A549 (cell line): ENCODE measurements around the gene ZFY. TPM values are rescaled to one million over a fixed set of nuclear protein-coding genes. Genes with fewer than 3 reads are reported as not detected.

ENCODE experiments used
- ATAC-seq, 2 experiments: fragments of 200-7000 bp in 1 of 2; fragments of >200 bp in 1 of 2; cut with Nextera tagmentation in 1 of 2; cut with Tn5 transposase in 1 of 2; 3 replicates each; pipeline versions ENCODE4 v1.8.0 to v1.9.1; 2018 to 2020; ENCODE audit warnings: mild to moderate bottlenecking in 1 of 2, moderate library complexity in 1 of 2
- CTCF ChIA-PET: fragments of 300-600 bp; sonication (Branson Sonifier 250); formaldehyde crosslinking; extraction: SDS; loops from one replicate; lab custom pipeline; 2021; ENCODE audit warnings: antibody characterized with exemption, inconsistent platforms; lab: Yijun Ruan, JAX
- POLR2A ChIA-PET: fragments of 350-600 bp; formaldehyde crosslinking; extraction: SDS; loops from one replicate; lab custom pipeline; 2021; ENCODE audit warnings: antibody characterized with exemption, inconsistent platforms; lab: Yijun Ruan, JAX
- DNase-seq, 2 experiments: peaks; one replicate each; pipeline versions ENCODE4 v3.0.0 to v3.0.0-alpha.2; 2011 to 2016; ENCODE audit warnings: low read depth in 1 of 2, low spot score in 1 of 2
- FAIRE-seq: peaks from 2 replicates; lab custom pipeline; 2011; peaks lifted over from hg19 to GRCh38; lab: Jason Lieb, UNC
- H3K27ac ChIP-seq, 2 experiments: fragments of >200 bp; sonication (Bioruptor Twin); formaldehyde crosslinking; 3 replicates each; pipeline ENCODE4 v1.5.1; 2016 to 2017
- H3K4me1 ChIP-seq: fragments of >200 bp; sonication (Bioruptor Twin); formaldehyde crosslinking; 3 replicates; pipeline ENCODE4 v1.6.1; 2016
- H3K4me2 ChIP-seq: fragments of >200 bp; sonication (Bioruptor Twin); formaldehyde crosslinking; 3 replicates; pipeline ENCODE4 v1.6.1; 2016
- H3K4me3 ChIP-seq: fragments of >200 bp; sonication (Bioruptor Twin); formaldehyde crosslinking; 3 replicates; pipeline ENCODE4 v1.5.1; 2016
- H3K9me3 ChIP-seq: fragments of >200 bp; sonication (Bioruptor Twin); formaldehyde crosslinking; 3 replicates; pipeline ENCODE4 v1.6.1; 2016
- CBX8 ChIP-seq: fragments of 200-600 bp; sonication (generic); IDR thresholded peaks from 2 replicates; pipeline ENCODE4 v1.6.1; 2016
- FOSB ChIP-seq: fragments of 250-450 bp; sonication (Bioruptor Pico); IDR thresholded peaks from 2 replicates; pipeline ENCODE4 v1.5.0; 2020; ENCODE audit warnings: mild to moderate bottlenecking, moderate library complexity
- FOSL2 ChIP-seq, 2 experiments: fragments of 450-650 bp in 1 of 2; fragments of >200 bp in 1 of 2; sonication (Bioruptor Twin) in 1 of 2; formaldehyde crosslinking; IDR thresholded peaks; 2 replicates each; pipeline versions ENCODE4 v1.5.0 to v1.6.1; 2016 to 2020; ENCODE audit warnings: mild to moderate bottlenecking in 1 of 2, moderate library complexity in 1 of 2
- GATA3 ChIP-seq: IDR thresholded peaks from 2 replicates; pipeline ENCODE4 v1.6.1; 2012; ENCODE audit warnings: borderline replicate concordance
- HOXA7 ChIP-seq: fragments of 250-450 bp; sonication (Bioruptor Pico); IDR thresholded peaks from 2 replicates; pipeline ENCODE4 v1.5.0; 2020; ENCODE audit warnings: mild to moderate bottlenecking, moderate library complexity
- HOXB5 ChIP-seq: fragments of 250-450 bp; sonication (Bioruptor Pico); IDR thresholded peaks from 2 replicates; pipeline ENCODE4 v1.5.0; 2020; ENCODE audit warnings: mild to moderate bottlenecking, moderate library complexity
- KDM1A ChIP-seq: fragments of 200-600 bp; sonication (generic); IDR thresholded peaks from 2 replicates; pipeline ENCODE4 v1.6.1; 2016; ENCODE audit warnings: low read depth, mild to moderate bottlenecking
- KDM5A ChIP-seq: fragments of 200-600 bp; sonication (generic); IDR thresholded peaks from 2 replicates; pipeline ENCODE4 v1.6.1; 2016; ENCODE audit warnings: antibody characterized with exemption, mild to moderate bottlenecking
- MAZ ChIP-seq: fragments of 150-350 bp; IDR thresholded peaks from 2 replicates; pipeline ENCODE4 v1.6.1; 2014; ENCODE audit warnings: antibody characterized with exemption, low read depth, low read length, borderline replicate concordance
- POLR2A ChIP-seq: IDR thresholded peaks from 2 replicates; pipeline ENCODE4 v1.6.1; 2012; ENCODE audit warnings: mild to moderate bottlenecking, low read length
- RCOR1 ChIP-seq: fragments of 150-350 bp; IDR thresholded peaks from 2 replicates; pipeline ENCODE4 v1.6.1; 2014; ENCODE audit warnings: antibody characterized with exemption, low read length, low read depth
- SREBF2 ChIP-seq: fragments of 450-650 bp; IDR thresholded peaks from 2 replicates; pipeline ENCODE4 v1.6.1; 2014; ENCODE audit warnings: mild to moderate bottlenecking, moderate library complexity
- TFCP2L1 ChIP-seq: fragments of 250-450 bp; sonication (Bioruptor Pico); IDR thresholded peaks from 2 replicates; pipeline ENCODE4 v1.5.0; 2021; ENCODE audit warnings: mild to moderate bottlenecking
- WGBS: methylation state at CpG from one replicate; pipeline ENCODE4 v1.1.6; 2017; ENCODE audit errors: missing lambda C conversion rate; 5-methylcytosine and 5-hydroxymethylcytosine counted together
- polyA plus RNA-seq, 4 experiments: library from polyadenylated mRNA; depleted of rRNA in 3 of 4; stranded (reverse); fragments of >200 nt; fragmentation: RNase III in 1 of 4; extraction: RNeasy Plus Mini Kit Qiagen cat#74134 plus additional on column Dnase treatment in 1 of 4; gene quantifications; 2 replicates in 3 of 4; 3 replicates in 1 of 4; pipeline ENCODE4 v1.2.3, GENCODE V29; 2011 to 2017
- TF ChIP-seq, protein P1 (sequence below): fragments of 250-450 bp; sonication (Bioruptor Pico); IDR thresholded peaks from 2 replicates; pipeline ENCODE4 v1.5.0; 2020; ENCODE audit warnings: low read depth, mild to moderate bottlenecking, moderate library complexity
- TF ChIP-seq, protein P2 (sequence below): fragments of >200 bp; sonication (Bioruptor Twin); formaldehyde crosslinking; IDR thresholded peaks from 3 replicates; pipeline ENCODE4 v1.6.1; 2016
- TF ChIP-seq, protein P3 (sequence below): IDR thresholded peaks from 2 replicates; pipeline ENCODE4 v1.6.1; 2012
- TF ChIP-seq, protein P4 (sequence below): IDR thresholded peaks from 2 replicates; pipeline ENCODE4 v1.6.1; 2012
- TF ChIP-seq, protein P5 (sequence below): fragments of >200 bp; sonication (Bioruptor Twin); formaldehyde crosslinking; IDR thresholded peaks from 2 replicates; pipeline ENCODE4 v1.6.1; 2016

Gene ZFY
- polyA plus RNA-seq, 2 of the 4 experiments (the other 2 are of a cell fraction), result 3.0 to 11.3 TPM

DNA sequence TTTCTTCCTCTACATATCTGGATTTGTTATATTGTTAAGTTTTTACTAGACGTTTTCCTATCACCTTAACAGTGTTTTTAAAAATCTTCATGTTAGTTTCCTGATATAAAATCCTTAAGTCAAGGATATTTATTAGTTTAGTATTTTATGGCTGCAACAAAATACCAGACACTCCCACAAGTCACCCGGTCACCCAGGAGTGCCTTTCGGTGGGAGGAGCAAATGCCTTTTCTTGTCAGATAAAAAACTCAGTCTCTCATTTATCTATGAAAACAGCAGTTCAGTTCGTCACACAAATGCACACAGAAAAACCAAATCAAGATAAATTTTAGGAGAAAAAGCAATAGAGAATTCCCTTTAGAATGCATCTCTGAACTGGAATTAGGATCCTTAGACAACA lies 77.0 kb downstream of the ZFY start:
- Histone ChIP-seq H3K27ac (no peak overlapping the region), H3K9me3 (no peaks in the 10 kb centered on the region), H3K4me2 (no peak overlapping the region), H3K4me1 (no peaks in the 10 kb centered on the region), H3K4me3 (no peak overlapping the region)
- ATAC-seq (no peak), FAIRE-seq (no peak), DNase-seq (no peak)
- WGBS, result 54% methylated on average over 4 of the region's 4 CpGs
- ChIA-PET POLR2A (no interaction called here), CTCF (no interaction called here)
- TF ChIP-seq HOXA7 (no peak), RCOR1 (no peak), TFCP2L1 (CRISPR knock-in tag) (no peak), SREBF2 (no peak), FOSL2 (IDR thresholded peaks at IDR 0.05) (no peak), FOSL2 (CRISPR knock-in tag; IDR thresholded peaks at IDR 0.05) (no peak), HOXB5 (no peak), FOSB (CRISPR knock-in tag) (no peak), KDM5A (no peak)
- TF ChIP-seq, protein P1, sequence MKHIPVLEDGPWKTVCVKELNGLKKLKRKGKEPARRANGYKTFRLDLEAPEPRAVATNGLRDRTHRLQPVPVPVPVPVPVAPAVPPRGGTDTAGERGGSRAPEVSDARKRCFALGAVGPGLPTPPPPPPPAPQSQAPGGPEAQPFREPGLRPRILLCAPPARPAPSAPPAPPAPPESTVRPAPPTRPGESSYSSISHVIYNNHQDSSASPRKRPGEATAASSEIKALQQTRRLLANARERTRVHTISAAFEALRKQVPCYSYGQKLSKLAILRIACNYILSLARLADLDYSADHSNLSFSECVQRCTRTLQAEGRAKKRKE (CRISPR knock-in tag), result no peak
- TF ChIP-seq, protein P2, sequence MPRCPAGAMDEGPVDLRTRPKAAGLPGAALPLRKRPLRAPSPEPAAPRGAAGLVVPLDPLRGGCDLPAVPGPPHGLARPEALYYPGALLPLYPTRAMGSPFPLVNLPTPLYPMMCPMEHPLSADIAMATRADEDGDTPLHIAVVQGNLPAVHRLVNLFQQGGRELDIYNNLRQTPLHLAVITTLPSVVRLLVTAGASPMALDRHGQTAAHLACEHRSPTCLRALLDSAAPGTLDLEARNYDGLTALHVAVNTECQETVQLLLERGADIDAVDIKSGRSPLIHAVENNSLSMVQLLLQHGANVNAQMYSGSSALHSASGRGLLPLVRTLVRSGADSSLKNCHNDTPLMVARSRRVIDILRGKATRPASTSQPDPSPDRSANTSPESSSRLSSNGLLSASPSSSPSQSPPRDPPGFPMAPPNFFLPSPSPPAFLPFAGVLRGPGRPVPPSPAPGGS, result no peak
- TF ChIP-seq, protein P3, sequence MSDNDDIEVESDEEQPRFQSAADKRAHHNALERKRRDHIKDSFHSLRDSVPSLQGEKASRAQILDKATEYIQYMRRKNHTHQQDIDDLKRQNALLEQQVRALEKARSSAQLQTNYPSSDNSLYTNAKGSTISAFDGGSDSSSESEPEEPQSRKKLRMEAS, result no peak
- TF ChIP-seq, all 56 proteins: peak for 0

DNA sequence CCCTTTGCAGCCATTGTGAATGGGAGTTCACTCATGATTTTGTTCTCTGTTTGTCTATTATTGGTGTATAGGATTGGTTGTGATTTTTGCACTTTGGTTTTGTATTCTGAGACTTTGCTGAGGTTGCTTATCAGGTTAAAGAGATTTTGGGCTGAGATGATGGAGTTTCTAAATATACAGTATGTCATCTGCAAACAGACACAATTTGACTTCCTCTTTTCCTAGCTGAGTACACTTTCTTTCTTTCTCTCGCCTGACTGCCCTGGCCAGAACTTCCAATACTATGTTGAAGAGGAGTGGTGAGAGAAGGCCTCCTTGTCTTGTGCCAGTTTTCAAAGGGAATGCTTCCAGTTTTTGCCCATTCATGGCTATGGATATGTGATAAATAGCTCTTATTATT lies 81.4 kb downstream of the ZFY start:
- no peak overlapping the region for H3K27ac ChIP-seq
- ChIA-PET CTCF (no interaction called here), POLR2A (no interaction called here)
- FAIRE-seq (no peak), ATAC-seq (no peak), DNase-seq (no peak)
- H3K9me3 ChIP-seq, result no peaks in the 10 kb centered on the region
- WGBS, result 50% methylated on average over 1 of the region's 1 CpG
- TF ChIP-seq GATA3 (no peak), HOXA7 (no peak), CBX8 (no peak), FOSB (CRISPR knock-in tag) (no peak), MAZ (no peak)
- TF ChIP-seq, protein P4, sequence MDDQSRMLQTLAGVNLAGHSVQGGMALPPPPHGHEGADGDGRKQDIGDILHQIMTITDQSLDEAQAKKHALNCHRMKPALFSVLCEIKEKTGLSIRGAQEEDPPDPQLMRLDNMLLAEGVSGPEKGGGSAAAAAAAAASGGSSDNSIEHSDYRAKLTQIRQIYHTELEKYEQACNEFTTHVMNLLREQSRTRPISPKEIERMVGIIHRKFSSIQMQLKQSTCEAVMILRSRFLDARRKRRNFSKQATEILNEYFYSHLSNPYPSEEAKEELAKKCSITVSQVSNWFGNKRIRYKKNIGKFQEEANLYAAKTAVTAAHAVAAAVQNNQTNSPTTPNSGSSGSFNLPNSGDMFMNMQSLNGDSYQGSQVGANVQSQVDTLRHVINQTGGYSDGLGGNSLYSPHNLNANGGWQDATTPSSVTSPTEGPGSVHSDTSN, result no peak
- H3K4me2 ChIP-seq, result no peak overlapping the region
- no peak overlapping the region for H3K4me3 ChIP-seq
- H3K4me1 ChIP-seq, result no peaks in the 10 kb centered on the region

DNA sequence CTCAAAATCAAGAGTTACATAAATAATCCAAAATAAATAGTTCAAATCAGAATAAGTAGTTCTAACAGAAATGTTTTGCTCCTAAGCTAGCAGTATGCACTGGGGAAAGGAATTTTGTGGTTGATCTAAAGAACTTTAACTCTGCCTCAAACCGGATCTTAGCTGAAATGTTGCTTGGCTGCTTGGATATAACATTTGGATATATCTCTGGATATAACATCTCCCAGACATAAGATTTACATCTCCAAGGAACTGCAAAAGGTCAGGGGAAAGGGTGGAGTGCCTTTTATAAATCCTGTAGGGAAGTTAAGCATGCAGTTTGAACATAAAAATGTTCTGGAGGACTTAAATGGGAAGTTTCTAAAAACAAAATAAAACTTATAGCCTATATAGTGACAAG lies 83.4 kb downstream of the ZFY start:
- Histone ChIP-seq H3K4me1 (no peaks in the 10 kb centered on the region), H3K9me3 (no peaks in the 10 kb centered on the region), H3K4me3 (no peak overlapping the region), H3K4me2 (no peak overlapping the region), H3K27ac (no peak overlapping the region)
- FAIRE-seq, result no peak
- CTCF ChIA-PET, result no interaction called here
- TF ChIP-seq, protein P5, sequence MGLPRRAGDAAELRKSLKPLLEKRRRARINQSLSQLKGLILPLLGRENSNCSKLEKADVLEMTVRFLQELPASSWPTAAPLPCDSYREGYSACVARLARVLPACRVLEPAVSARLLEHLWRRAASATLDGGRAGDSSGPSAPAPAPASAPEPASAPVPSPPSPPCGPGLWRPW, result no peak
- TF ChIP-seq FOSB (CRISPR knock-in tag) (no peak), KDM1A (no peak), POLR2A (no peak)
- TF ChIP-seq, protein P4, result no peak
- POLR2A ChIA-PET, result no interaction called here
- 85% methylated on average over 1 of the region's 1 CpG for WGBS
- DNase-seq, result no peak
- no peak for ATAC-seq
